OCI-LY7 (cell line): ENCODE measurements around the gene ACRV1. TPM values are rescaled to one million over a fixed set of nuclear protein-coding genes. Genes with fewer than 3 reads are reported as not detected.
A peak's percentile ranks its signal among the peaks of the same experiment; 100 is the strongest.

Experiments used
- BruUV-seq: library from RNA; stranded (reverse); fragments of 400-500 nt; replicated peaks from 2 replicates; lab custom pipeline; 2021; lab: Mats Ljungman, UMichigan
- CTCF ChIA-PET: fragments of 300-600 bp; sonication (Branson Sonifier 250); formaldehyde crosslinking; loops from one replicate; lab custom pipeline; 2022; ENCODE audit warnings: antibody characterized with exemption; ENCODE audit not compliant: unreplicated experiment; lab: Charles Lee
- POLR2A ChIA-PET: fragments of 300-600 bp; sonication (Branson Sonifier 250); formaldehyde crosslinking; loops from one replicate; lab custom pipeline; 2022; ENCODE audit warnings: antibody characterized with exemption; lab: Charles Lee
- DNase-seq: peaks from one replicate; pipeline ENCODE4 v3.0.0-alpha.2; 2015; ENCODE audit warnings: low spot score
- H2AFZ ChIP-seq: fragments of 200-600 bp; sonication (generic), shearing (Covaris generic); 2 replicates; pipeline ENCODE4 v1.6.1; 2014; ENCODE audit warnings: mild to moderate bottlenecking, antibody characterized with exemption, low read length, moderate library complexity
- H3K27ac ChIP-seq: fragments of 200-600 bp; sonication (generic); 2 replicates; pipeline ENCODE4 v1.5.1; 2014; ENCODE audit warnings: mixed run types, low read depth, mild to moderate bottlenecking, moderate library complexity, low read length, inconsistent platforms; ENCODE audit not compliant: poor library complexity, severe bottlenecking
- H3K36me3 ChIP-seq: fragments of 200-600 bp; sonication (generic); 2 replicates; pipeline ENCODE4 v1.6.1; 2014; ENCODE audit warnings: mild to moderate bottlenecking, antibody characterized with exemption, low read length, moderate library complexity, mixed read lengths; ENCODE audit not compliant: insufficient read depth
- H3K4me1 ChIP-seq: fragments of 200-600 bp; sonication (generic); 2 replicates; pipeline ENCODE4 v1.5.1; 2014; ENCODE audit warnings: mild to moderate bottlenecking, low read length; ENCODE audit not compliant: insufficient read depth, poor library complexity, severe bottlenecking
- H3K4me2 ChIP-seq: fragments of 200-600 bp; sonication (generic); 2 replicates; pipeline ENCODE4 v1.6.1; 2014; ENCODE audit warnings: mild to moderate bottlenecking, low read length
- H3K4me3 ChIP-seq: fragments of 200-600 bp; sonication (generic); 2 replicates; pipeline ENCODE4 v1.5.1; 2014; ENCODE audit warnings: mild to moderate bottlenecking, low read depth, low read length; ENCODE audit not compliant: poor library complexity, severe bottlenecking
- H3K79me2 ChIP-seq: fragments of 200-600 bp; sonication (generic); 2 replicates; pipeline ENCODE4 v1.6.1; 2016; ENCODE audit warnings: low read depth, mild to moderate bottlenecking, low read length, moderate library complexity, mixed read lengths; ENCODE audit not compliant: insufficient read depth
- H3K9me2 ChIP-seq: fragments of 200-600 bp; sonication (generic); 2 replicates; pipeline ENCODE4 v1.6.1; 2016; ENCODE audit warnings: mild to moderate bottlenecking, low read length, mixed read lengths; ENCODE audit not compliant: insufficient read depth
- H3K9me3 ChIP-seq: fragments of 200-600 bp; sonication (generic); 2 replicates; pipeline ENCODE4 v1.6.1; 2014; ENCODE audit warnings: mild to moderate bottlenecking, mixed run types, low read length, mixed read lengths
- H4K20me1 ChIP-seq: fragments of 200-600 bp; sonication (generic); 2 replicates; pipeline ENCODE4 v1.6.1; 2014; ENCODE audit warnings: mild to moderate bottlenecking, antibody characterized with exemption, low read length, moderate library complexity, mixed read lengths; ENCODE audit not compliant: insufficient read depth
- CTCF ChIP-seq: fragments of 200-600 bp; sonication (generic); conservative IDR thresholded peaks from 2 replicates; pipeline ENCODE4 v1.5.1; 2014; ENCODE audit warnings: mild to moderate bottlenecking, antibody characterized with exemption, low read length, moderate library complexity, mixed read lengths
- EZH2phosphoT487 ChIP-seq: fragments of 200-600 bp; sonication (generic); IDR thresholded peaks from 2 replicates; pipeline ENCODE4 v1.6.1; 2018; ENCODE audit warnings: low read depth, borderline replicate concordance, mild to moderate bottlenecking, mixed run types, antibody characterized with exemption, low read length, moderate library complexity, mixed read lengths
- intact Hi-C: fragments of 100-400 bp; cut with micrococcal nuclease; formaldehyde crosslinking; loops from one replicate; pipeline ENCODE4 v1.10.0; 2022; ENCODE audit not compliant: unreplicated experiment
- total RNA-seq, 2 experiments: library from RNA; depleted of rRNA in 1 of 2; stranded (reverse); fragments of >200 nt in 1 of 2; shearing (Covaris generic) in 1 of 2; gene quantifications; 2 replicates each; pipeline ENCODE4 v1.2.3, GENCODE V29; 2014 to 2022

ACRV1 gene
- total RNA-seq, 2 experiments from 2014 or later = 0.16 TPM; not detected in 1

GRCh38 chr11:125638315-125638714 is 42.3 kb downstream of the ACRV1 start:
- ChIA-PET POLR2A (no interaction called here), CTCF (no interaction called here)
- intact Hi-C loops = no loop called here
- no peak for DNase-seq
- Histone ChIP-seq H2AFZ (no peak overlapping the region), H3K9me2 (no peaks in the 10 kb centered on the region), H4K20me1 (peaks cover 13% of the 10 kb centered on the region; the same call in 1 of the 2 replicates), H3K4me2 (no peak overlapping the region), H3K4me3 (no peak overlapping the region), H3K4me1 (no peaks in the 10 kb centered on the region), H3K36me3 (peaks cover 97% of the 10 kb centered on the region), H3K27ac (no peak overlapping the region), H3K9me3 (no peaks in the 10 kb centered on the region), H3K79me2 (peaks cover 42% of the 10 kb centered on the region; the same call in 1 of the 2 replicates)
- TF ChIP-seq CTCF (no peak), EZH2phosphoT487 (no peak)
- no TSS peak for BruUV-seq

- CTCF ChIA-PET = no interaction called here
- BruUV-seq = no TSS peak
- intact Hi-C loops = no loop called here
These were observed 42.8 kb downstream of the ACRV1 start for GRCh38 chr11:125637840-125638239.

More at GRCh38 chr11:125637840-125638239, 42.8 kb downstream of the ACRV1 start:
- no peak overlapping the region for H2AFZ ChIP-seq
- no peak overlapping the region for H3K4me2 ChIP-seq
- peaks cover 44% of the 10 kb centered on the region; the same call in 1 of the 2 replicates for H3K79me2 ChIP-seq
- no peak overlapping the region for H3K27ac ChIP-seq
- H3K9me3 ChIP-seq = no peaks in the 10 kb centered on the region
- TF ChIP-seq EZH2phosphoT487 = no peak
- TF ChIP-seq CTCF = peak; percentile 37
- H4K20me1 ChIP-seq = peaks cover 13% of the 10 kb centered on the region; the same call in 1 of the 2 replicates
- H3K4me1 ChIP-seq = no peaks in the 10 kb centered on the region
- H3K36me3 ChIP-seq = peaks cover 98% of the 10 kb centered on the region
- no peak overlapping the region for H3K4me3 ChIP-seq
- DNase-seq = no peak
- H3K9me2 ChIP-seq = no peaks in the 10 kb centered on the region
- POLR2A ChIA-PET = interaction anchor here (0.8 to 1.0 kb wide), 2 partner anchors 9 to 17 kb away, joined by 3 read pairs; no protein-coding TSS in a partner anchor
